GM12878 (cell line): ENCODE results near the gene CELF3.
"Not testable (repeated sequence)": the region's sequence is repeated elsewhere in the genome, so short reads cannot be mapped to it uniquely, and the experiment has no call there.

Experiments used
- ASH2L ChIP-seq: fragments of 300-600, 200-600 bp; sonication (generic); IDR thresholded peaks from 2 replicates; pipeline ENCODE4 v1.6.1; 2017; ENCODE audit warnings: low read depth, mild to moderate bottlenecking, borderline replicate concordance
- CTCF ChIP-seq, 3 experiments: IDR thresholded peaks in 2 of 3; conservative IDR thresholded peaks in 1 of 3; 2 replicates each; pipeline ENCODE4 v1.5.1; 2011; ENCODE audit warnings: low read depth in 3 of 3, low read length in 3 of 3, mild to moderate bottlenecking in 3 of 3, control low read depth in 2 of 3, moderate library complexity in 2 of 3, inconsistent platforms in 1 of 3, mixed read lengths in 1 of 3; ENCODE audit not compliant: control insufficient read depth in 2 of 3, insufficient read depth in 1 of 3; ENCODE audit errors: extremely low read depth in 1 of 3
- POLR2AphosphoS5 ChIP-seq: IDR thresholded peaks from 2 replicates; pipeline ENCODE4 v1.6.1; 2011; ENCODE audit warnings: mild to moderate bottlenecking, low read length, inconsistent platforms
- SREBF1 ChIP-seq: IDR thresholded peaks from 2 replicates; pipeline ENCODE4 v1.6.1; 2012; ENCODE audit warnings: mild to moderate bottlenecking, low read length

- TF ChIP-seq ASH2L; CTCF (IDR thresholded peaks at IDR 0.05 in 2 of 3, conservative IDR thresholded peaks at IDR 0.05 in 1 of 3; ENCODE audit: control insufficient read depth in 2 of 3, extremely low read depth in 1 of 3, insufficient read depth in 1 of 3, low read depth in 3 of 3, low read length in 3 of 3); POLR2AphosphoS5; SREBF1: not testable (repeated sequence)
These were observed 33.7 kb downstream of the CELF3 start for GRCh38 chr1:151682901-151683300.
